ENCODE data around the gene HORMAD2. TPM values are rescaled to one million over a fixed set of nuclear protein-coding genes. Genes with fewer than 3 reads are reported as not detected.

HORMAD2 gene
- total and polyA plus RNA-seq, 2 donors (not counting 3 experiments of a cell fraction or from before 2014, with no cell fraction given), result not detected

- Histone ChIP-seq H3K4me3 (replicated peaks in 1 of 3; ENCODE audit: insufficient read depth in 1 of 3, low read depth in 1 of 3, low read length in 3 of 3) (no peak overlapping the region), H3K9me1 (replicated peaks; ENCODE audit: control insufficient read depth, extremely low read depth, insufficient read depth, low read length) (no peaks in the 10 kb centered on the region), H3K36me3 (ENCODE audit: control insufficient read depth in 2 of 2, extremely low read depth in 1 of 2, insufficient read depth in 2 of 2, low read length in 2 of 2) (no peaks in the 10 kb centered on the region), H2AFZ (ENCODE audit: low read depth, low read length) (no peak overlapping the region), H4K20me1 (replicated peaks; ENCODE audit: control insufficient read depth, extremely low read depth, insufficient read depth, low read length) (no peaks in the 10 kb centered on the region), H3K4me1 (ENCODE audit: control insufficient read depth, extremely low read depth, insufficient read depth, low read length) (no peaks in the 10 kb centered on the region), H3K4me2 (ENCODE audit: insufficient read depth, low read length) (no peak overlapping the region), H3K27ac (ENCODE audit: insufficient read depth, low read depth, low read length) (no peak overlapping the region), H3K79me2 (ENCODE audit: control insufficient read depth, insufficient read depth, low read length) (no peaks in the 10 kb centered on the region), H3K27me3 (ENCODE audit: control insufficient read depth in 2 of 2, insufficient read depth in 2 of 2, low read length in 2 of 2) (peaks cover 4 to 10% of the 10 kb centered on the region in 2 experiments), H3K9me3 (replicated peaks; ENCODE audit: control insufficient read depth, insufficient read depth, low read length) (no peaks in the 10 kb centered on the region), H3K9ac (replicated peaks; ENCODE audit: extremely low read depth, insufficient read depth, low read length) (no peak overlapping the region)
- CTCF ChIA-PET, result interaction anchor here (1.0 to 4.4 kb wide), 14 partner anchors 21 to 502 kb away, joined by 3 to 92 read pairs (median 10); no protein-coding TSS in a partner anchor
- POLR2A ChIA-PET, result interaction anchor here (0.7 kb wide), 1 partner anchor 246 kb away, joined by 4 read pairs; no protein-coding TSS in a partner anchor
- dilution Hi-C loops (cut with MboI; ENCODE audit: extremely low pct_ligation_motif_present, low sequenced_read_pairs), result no loop called here
- DNase-seq (ENCODE audit: low read depth, low spot score) (no peak), FAIRE-seq (no peak)
- BruUV-seq (replicated peaks), result no TSS peak
- TF ChIP-seq MYC (IDR thresholded peaks at IDR 0.05; ENCODE audit: low read depth, low read length) (no peak), CTCF (IDR thresholded peaks at IDR 0.05; ENCODE audit: extremely low read depth in 1 of 2, insufficient read depth in 1 of 2, low read depth in 1 of 2, low read length in 2 of 2) (no peak), POLR2AphosphoS5 (IDR thresholded peaks at IDR 0.05; ENCODE audit: insufficient read depth, low read depth, low read length) (no peak), FOS (IDR thresholded peaks at IDR 0.05; ENCODE audit: borderline replicate concordance, insufficient read depth, low read length) (no peak), JUN (IDR thresholded peaks at IDR 0.05; ENCODE audit: borderline replicate concordance, insufficient read depth, insufficient read length, low read depth) (no peak), POLR2A (IDR thresholded peaks at IDR 0.05; ENCODE audit: low read depth, low read length) (no peak), MAX (IDR thresholded peaks at IDR 0.05; ENCODE audit: insufficient read depth, insufficient read length) (no peak), EZH2 (IDR thresholded peaks at IDR 0.05; ENCODE audit: borderline replicate concordance, low read depth, low read length, severe bottlenecking) (no peak), GATA2 (IDR thresholded peaks at IDR 0.05; ENCODE audit: insufficient read depth, insufficient read length, low read depth, low read length) (no peak)
- intact Hi-C loops (cut with micrococcal nuclease), result loop anchor here (1.0 to 10.0 kb wide), 9 partner anchors 82 to 695 kb away; partner anchors contain the start of gene MTMR3
Measured at GRCh38 chr22:30089655-30089974, 9.4 kb downstream of the HORMAD2 start.

All from endothelial cell of umbilical vein (primary cell).